ENCODE measurements around the gene AP3B1.

- no peak for TF ChIP-seq CTCF (IDR thresholded peaks at IDR 0.05)
- no peak for TF ChIP-seq POLR2AphosphoS5 (IDR thresholded peaks at IDR 0.05)
- TF ChIP-seq POLR2A (IDR thresholded peaks at IDR 0.05) = no peak
- TF ChIP-seq EP300 (IDR thresholded peaks at IDR 0.05) = no peak
Observed at GRCh38 chr5:77993141-77993854, 301.2 kb downstream of the AP3B1 start.
